Upper lobe of left lung (tissue), 4 donors: ENCODE results near the gene FXYD6.

Experiments used
- EP300 ChIP-seq, 4 donors: sonication (generic); formaldehyde crosslinking; IDR thresholded peaks; one replicate each; pipeline ENCODE4 v1.5.1; 2017; ENCODE audit warnings: antibody characterized with exemption in 4 of 4, control low read depth in 2 of 4
- POLR2A ChIP-seq, 4 donors: fragments of 450-650 bp; IDR thresholded peaks; one replicate each; pipeline ENCODE4 v1.5.1; 2016 to 2017; ENCODE audit warnings: antibody characterized with exemption in 4 of 4, mild to moderate bottlenecking in 2 of 4
- TF ChIP-seq, protein P1 (sequence below), 6 experiments: fragments of 450-650 bp in 4 of 6; fragments of 200-600 bp in 2 of 6; sonication (generic) in 2 of 6; IDR thresholded peaks; one replicate each; pipeline ENCODE4 v1.5.1; 2016 to 2019; ENCODE audit warnings: antibody characterized with exemption in 6 of 6

DNA sequence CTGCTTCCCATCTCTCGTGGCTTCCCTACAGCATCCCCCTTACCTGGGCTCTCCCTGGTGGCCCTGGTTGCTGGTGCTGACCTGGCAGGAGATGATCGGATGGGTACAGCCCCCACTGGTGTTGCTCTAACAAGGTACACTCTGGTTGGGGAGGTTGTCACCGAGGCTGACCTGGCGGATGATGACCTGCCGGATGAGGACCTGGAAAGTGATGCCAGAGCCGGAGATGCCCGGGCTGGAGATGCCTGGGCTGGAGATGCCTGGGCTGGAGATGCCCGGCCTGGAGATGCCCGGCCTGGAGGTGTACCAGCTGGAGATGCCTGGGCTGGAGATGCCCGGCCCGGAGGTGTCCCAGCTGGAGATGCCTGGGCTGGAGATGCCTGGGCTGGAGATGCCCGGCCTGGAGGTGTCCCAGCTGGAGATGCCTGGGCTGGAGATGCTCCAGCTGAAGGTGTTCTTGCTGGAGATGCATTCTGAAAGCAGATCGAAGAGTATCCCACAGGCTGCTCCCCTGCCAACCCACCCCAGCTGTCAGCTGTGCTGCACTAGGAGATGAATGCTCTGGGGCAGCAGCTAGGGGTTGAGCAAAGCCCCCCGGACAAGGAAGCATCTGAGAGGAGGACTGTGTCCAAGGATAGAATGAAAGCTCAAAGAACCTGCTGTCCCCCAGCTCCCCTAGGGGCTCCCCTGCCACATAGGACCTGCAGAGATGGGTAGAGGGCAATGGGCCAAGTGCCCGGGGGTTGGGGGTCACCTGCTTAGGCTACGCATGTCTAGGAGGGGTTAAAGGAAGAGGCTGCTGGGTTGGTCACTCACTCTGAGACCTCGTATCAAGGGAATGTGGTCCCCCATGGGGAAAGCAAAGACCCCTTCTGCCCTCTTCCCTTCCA is 42.2 kb upstream of the FXYD6 start:
- TF ChIP-seq, protein P1, sequence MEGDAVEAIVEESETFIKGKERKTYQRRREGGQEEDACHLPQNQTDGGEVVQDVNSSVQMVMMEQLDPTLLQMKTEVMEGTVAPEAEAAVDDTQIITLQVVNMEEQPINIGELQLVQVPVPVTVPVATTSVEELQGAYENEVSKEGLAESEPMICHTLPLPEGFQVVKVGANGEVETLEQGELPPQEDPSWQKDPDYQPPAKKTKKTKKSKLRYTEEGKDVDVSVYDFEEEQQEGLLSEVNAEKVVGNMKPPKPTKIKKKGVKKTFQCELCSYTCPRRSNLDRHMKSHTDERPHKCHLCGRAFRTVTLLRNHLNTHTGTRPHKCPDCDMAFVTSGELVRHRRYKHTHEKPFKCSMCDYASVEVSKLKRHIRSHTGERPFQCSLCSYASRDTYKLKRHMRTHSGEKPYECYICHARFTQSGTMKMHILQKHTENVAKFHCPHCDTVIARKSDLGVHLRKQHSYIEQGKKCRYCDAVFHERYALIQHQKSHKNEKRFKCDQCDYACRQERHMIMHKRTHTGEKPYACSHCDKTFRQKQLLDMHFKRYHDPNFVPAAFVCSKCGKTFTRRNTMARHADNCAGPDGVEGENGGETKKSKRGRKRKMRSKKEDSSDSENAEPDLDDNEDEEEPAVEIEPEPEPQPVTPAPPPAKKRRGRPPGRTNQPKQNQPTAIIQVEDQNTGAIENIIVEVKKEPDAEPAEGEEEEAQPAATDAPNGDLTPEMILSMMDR (IDR thresholded peaks at IDR 0.05): no peak
- TF ChIP-seq EP300 (IDR thresholded peaks at IDR 0.05): no peak
- no peak for TF ChIP-seq POLR2A (IDR thresholded peaks at IDR 0.05)
